ENCODE data around the gene RPAP3. TPM values are rescaled to one million over a fixed set of nuclear protein-coding genes. Genes with fewer than 3 reads are reported as not detected.

The RPAP3 gene
- polyA plus RNA-seq, 1 donor (not counting 4 experiments of a cell fraction or from before 2014, with no cell fraction given) = 22.9 TPM

- no peaks in the 10 kb centered on the region for H3K9me3 ChIP-seq (ENCODE audit: control insufficient read depth, low read depth, low read length)
- no peaks in the 10 kb centered on the region for H3K79me2 ChIP-seq (ENCODE audit: control insufficient read depth, insufficient read depth, low read length)
- H4K20me1 ChIP-seq (ENCODE audit: control insufficient read depth, extremely low read depth, insufficient read depth, low read length) = no peaks in the 10 kb centered on the region
- no peaks in the 10 kb centered on the region for H3K27me3 ChIP-seq (ENCODE audit: control insufficient read depth, extremely low read depth, insufficient read depth, low read length)
- dilution Hi-C loops (cut with MboI; ENCODE audit: extremely low pct_ligation_motif_present, low sequenced_read_pairs) = no loop called here
- H3K27ac ChIP-seq (ENCODE audit: control insufficient read depth, insufficient read depth, low read length) = no peak overlapping the region
- TF ChIP-seq EZH2 (IDR thresholded peaks at IDR 0.05; ENCODE audit: low read length) = no peak
- TF ChIP-seq, protein P1, sequence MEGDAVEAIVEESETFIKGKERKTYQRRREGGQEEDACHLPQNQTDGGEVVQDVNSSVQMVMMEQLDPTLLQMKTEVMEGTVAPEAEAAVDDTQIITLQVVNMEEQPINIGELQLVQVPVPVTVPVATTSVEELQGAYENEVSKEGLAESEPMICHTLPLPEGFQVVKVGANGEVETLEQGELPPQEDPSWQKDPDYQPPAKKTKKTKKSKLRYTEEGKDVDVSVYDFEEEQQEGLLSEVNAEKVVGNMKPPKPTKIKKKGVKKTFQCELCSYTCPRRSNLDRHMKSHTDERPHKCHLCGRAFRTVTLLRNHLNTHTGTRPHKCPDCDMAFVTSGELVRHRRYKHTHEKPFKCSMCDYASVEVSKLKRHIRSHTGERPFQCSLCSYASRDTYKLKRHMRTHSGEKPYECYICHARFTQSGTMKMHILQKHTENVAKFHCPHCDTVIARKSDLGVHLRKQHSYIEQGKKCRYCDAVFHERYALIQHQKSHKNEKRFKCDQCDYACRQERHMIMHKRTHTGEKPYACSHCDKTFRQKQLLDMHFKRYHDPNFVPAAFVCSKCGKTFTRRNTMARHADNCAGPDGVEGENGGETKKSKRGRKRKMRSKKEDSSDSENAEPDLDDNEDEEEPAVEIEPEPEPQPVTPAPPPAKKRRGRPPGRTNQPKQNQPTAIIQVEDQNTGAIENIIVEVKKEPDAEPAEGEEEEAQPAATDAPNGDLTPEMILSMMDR (optimal IDR thresholded peaks at IDR 0.05 in 1 of 3, IDR thresholded peaks at IDR 0.05 in 1 of 3, conservative IDR thresholded peaks at IDR 0.05 in 1 of 3; ENCODE audit: extremely low read depth in 1 of 3, insufficient read depth in 2 of 3, low read length in 3 of 3) = no peak
- H3K9ac ChIP-seq (ENCODE audit: control insufficient read depth, extremely low read depth, insufficient read depth, low read length) = no peak overlapping the region
- DNase-seq (ENCODE audit: low read depth, low spot score) = no peak
- no peak overlapping the region for H2AFZ ChIP-seq (ENCODE audit: control insufficient read depth, low read length)
- no peak overlapping the region for H3K4me2 ChIP-seq (ENCODE audit: control insufficient read depth, extremely low read depth, insufficient read depth, low read depth, low read length)
- no peaks in the 10 kb centered on the region for H3K36me3 ChIP-seq (ENCODE audit: control insufficient read depth in 2 of 2, extremely low read depth in 1 of 2, insufficient read depth in 2 of 2, low read length in 2 of 2)
- H3K4me3 ChIP-seq (ENCODE audit: control insufficient read depth in 2 of 3, extremely low read depth in 1 of 3, insufficient read depth in 2 of 3, low read depth in 1 of 3, low read length in 3 of 3) = no peak overlapping the region
- no peaks in the 10 kb centered on the region for H3K9me1 ChIP-seq (ENCODE audit: control insufficient read depth, extremely low read depth, insufficient read depth, low read length)
- H3K4me1 ChIP-seq (ENCODE audit: control insufficient read depth, extremely low read depth, insufficient read depth, low read length) = peaks cover 15% of the 10 kb centered on the region
- no peak for FAIRE-seq
Observed at GRCh38 chr12:47722941-47723631, 17.3 kb upstream of the RPAP3 start.

DNA sequence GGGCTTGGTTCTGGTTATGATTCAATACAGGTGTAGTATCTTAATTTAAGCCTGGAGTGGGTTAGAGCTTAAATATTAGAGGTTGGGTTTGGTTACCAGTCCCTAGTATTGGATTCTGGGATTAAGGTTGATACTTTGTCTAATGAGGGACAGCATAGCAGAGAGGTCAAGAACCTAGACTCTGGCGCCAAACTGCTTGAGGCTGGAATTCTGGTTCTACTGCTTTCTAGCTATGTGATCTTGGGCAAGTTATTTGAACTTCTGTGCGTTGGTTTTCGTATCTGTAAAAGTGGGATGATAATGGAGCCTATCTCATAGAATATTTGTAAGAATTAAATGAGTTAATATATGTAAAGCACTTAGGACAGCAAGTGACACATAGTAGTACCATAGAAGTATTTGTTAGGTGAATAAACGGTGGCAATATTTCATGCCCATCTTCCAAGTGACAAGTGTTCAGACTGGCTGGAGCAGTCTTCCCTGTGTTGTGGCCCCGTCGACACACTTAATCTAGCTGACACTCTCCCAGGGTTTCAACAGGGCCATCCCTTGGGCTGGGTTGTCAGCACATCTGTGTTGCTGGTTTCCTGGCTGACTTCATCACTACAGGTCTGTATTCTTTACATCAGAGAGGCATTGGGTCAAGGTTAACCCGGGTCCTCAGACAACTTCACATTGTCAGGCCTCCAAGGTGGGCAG lies 16.5 kb upstream of the RPAP3 start:
- no peak overlapping the region for H3K27ac ChIP-seq (ENCODE audit: control insufficient read depth, insufficient read depth, low read length)
- peaks cover 19% of the 10 kb centered on the region for H3K4me1 ChIP-seq (ENCODE audit: control insufficient read depth, extremely low read depth, insufficient read depth, low read length)
- no peak overlapping the region for H3K4me3 ChIP-seq (ENCODE audit: control insufficient read depth in 2 of 3, extremely low read depth in 1 of 3, insufficient read depth in 2 of 3, low read depth in 1 of 3, low read length in 3 of 3)
- TF ChIP-seq, protein P1 (optimal IDR thresholded peaks at IDR 0.05 in 1 of 3, IDR thresholded peaks at IDR 0.05 in 1 of 3, conservative IDR thresholded peaks at IDR 0.05 in 1 of 3; ENCODE audit: extremely low read depth in 1 of 3, insufficient read depth in 2 of 3, low read length in 3 of 3) = no peak
- no peak for TF ChIP-seq EZH2 (IDR thresholded peaks at IDR 0.05; ENCODE audit: low read length)
- H3K4me2 ChIP-seq (ENCODE audit: control insufficient read depth, extremely low read depth, insufficient read depth, low read depth, low read length) = no peak overlapping the region
- H2AFZ ChIP-seq (ENCODE audit: control insufficient read depth, low read length) = no peak overlapping the region
- DNase-seq (ENCODE audit: low read depth, low spot score) = no peak
- dilution Hi-C loops (cut with MboI; ENCODE audit: extremely low pct_ligation_motif_present, low sequenced_read_pairs) = no loop called here
- no peaks in the 10 kb centered on the region for H3K27me3 ChIP-seq (ENCODE audit: control insufficient read depth, extremely low read depth, insufficient read depth, low read length)
- no peak for FAIRE-seq
- no peaks in the 10 kb centered on the region for H3K79me2 ChIP-seq (ENCODE audit: control insufficient read depth, insufficient read depth, low read length)
- H3K36me3 ChIP-seq (ENCODE audit: control insufficient read depth in 2 of 2, extremely low read depth in 1 of 2, insufficient read depth in 2 of 2, low read length in 2 of 2) = no peaks in the 10 kb centered on the region
- H4K20me1 ChIP-seq (ENCODE audit: control insufficient read depth, extremely low read depth, insufficient read depth, low read length) = no peaks in the 10 kb centered on the region
- H3K9ac ChIP-seq (ENCODE audit: control insufficient read depth, extremely low read depth, insufficient read depth, low read length) = no peak overlapping the region
- no peaks in the 10 kb centered on the region for H3K9me1 ChIP-seq (ENCODE audit: control insufficient read depth, extremely low read depth, insufficient read depth, low read length)
- H3K9me3 ChIP-seq (ENCODE audit: control insufficient read depth, low read depth, low read length) = no peaks in the 10 kb centered on the region

Measured in keratinocyte (primary cell).